HepG2 (cell line): ENCODE measurements around the gene VEGFA. TPM values are rescaled to one million over a fixed set of nuclear protein-coding genes. Genes with fewer than 3 reads are reported as not detected.

Experiments used
- GABPA ChIP-seq, 2 experiments: IDR thresholded peaks; 2 replicates each; pipeline ENCODE4 v1.6.1; 2011 to 2016; ENCODE audit warnings: low read depth in 2 of 2, low read length in 1 of 2, missing biosample characterization in 1 of 2, missing genetic modification characterization in 1 of 2
- KLF6 ChIP-seq: IDR thresholded peaks from 2 replicates; pipeline ENCODE4 v1.8.0; 2016; ENCODE audit warnings: missing biosample characterization, missing genetic modification reagents
- NR2F6 ChIP-seq, 2 experiments: IDR thresholded peaks; 2 replicates each; pipeline ENCODE4 v1.6.1; 2016; ENCODE audit warnings: antibody characterized with exemption in 1 of 2, mild to moderate bottlenecking in 1 of 2
- RELA ChIP-seq: sonication (generic); formaldehyde crosslinking; IDR thresholded peaks from 2 replicates; pipeline ENCODE4 v1.4.0; 2020; ENCODE audit warnings: missing genetic modification reagents
- ZNF577 ChIP-seq: sonication (generic); formaldehyde crosslinking; IDR thresholded peaks from 2 replicates; pipeline ENCODE4 v1.4.0; 2020; ENCODE audit warnings: mild to moderate bottlenecking, low read depth, missing genetic modification reagents, borderline replicate concordance
- ZNF672 ChIP-seq: sonication (generic); formaldehyde crosslinking; IDR thresholded peaks from 2 replicates; pipeline ENCODE4 v1.8.1; 2022; ENCODE audit warnings: missing genetic modification reagents
- ZNF720 ChIP-seq: sonication (generic); formaldehyde crosslinking; IDR thresholded peaks from 2 replicates; pipeline ENCODE4 v1.4.0; 2020; ENCODE audit warnings: missing genetic modification reagents
- polyA plus RNA-seq, 8 experiments: library from polyadenylated mRNA; depleted of rRNA in 3 of 8; stranded (reverse) in 7 of 8; unstranded in 1 of 8; fragments of >200 nt; fragmentation: Illumina TruSeq in 4 of 8; extraction: Trizol in 4 of 8; gene quantifications; 2 replicates each; pipeline versions ENCODE4 v1.2.1 to v1.2.3, GENCODE V29; 2011 to 2016; ENCODE audit warnings: low read depth in 4 of 8, missing spikeins in 1 of 8, mixed read lengths in 1 of 8; ENCODE audit not compliant: insufficient read depth in 1 of 8
- total RNA-seq, 5 experiments: library from RNA; depleted of rRNA; stranded (reverse); fragments of >200 nt; fragmentation: Illumina TruSeq; extraction: Trizol; gene quantifications; 2 replicates each; pipeline ENCODE4 v1.2.3, GENCODE V29; 2016; ENCODE audit warnings: low read depth in 1 of 5
- TF ChIP-seq, protein P1 (sequence below): sonication (generic); formaldehyde crosslinking; IDR thresholded peaks from 2 replicates; pipeline ENCODE4 v1.5.0; 2020; ENCODE audit warnings: mild to moderate bottlenecking, missing genetic modification reagents, borderline replicate concordance
- TF ChIP-seq, protein P2 (sequence below): sonication (generic); formaldehyde crosslinking; IDR thresholded peaks from 2 replicates; pipeline ENCODE4 v1.8.1; 2023; ENCODE audit warnings: missing genetic modification reagents, inconsistent platforms, borderline replicate concordance
- TF ChIP-seq, protein P3 (sequence below), 2 experiments: IDR thresholded peaks; 2 replicates each; pipeline ENCODE4 v1.6.1; 2011 to 2012; ENCODE audit warnings: low read length in 2 of 2, borderline replicate concordance in 1 of 2, low read depth in 1 of 2, mild to moderate bottlenecking in 1 of 2, moderate library complexity in 1 of 2
- TF ChIP-seq, protein P4 (sequence below): IDR thresholded peaks from 2 replicates; pipeline ENCODE4 v1.6.1; 2016; ENCODE audit warnings: low read depth

VEGFA gene
- total and polyA plus RNA-seq, 2 of the 13 experiments (the other 11 are each of a cell fraction or from before 2014, with no cell fraction given) = 68.1 to 629 TPM

DNA sequence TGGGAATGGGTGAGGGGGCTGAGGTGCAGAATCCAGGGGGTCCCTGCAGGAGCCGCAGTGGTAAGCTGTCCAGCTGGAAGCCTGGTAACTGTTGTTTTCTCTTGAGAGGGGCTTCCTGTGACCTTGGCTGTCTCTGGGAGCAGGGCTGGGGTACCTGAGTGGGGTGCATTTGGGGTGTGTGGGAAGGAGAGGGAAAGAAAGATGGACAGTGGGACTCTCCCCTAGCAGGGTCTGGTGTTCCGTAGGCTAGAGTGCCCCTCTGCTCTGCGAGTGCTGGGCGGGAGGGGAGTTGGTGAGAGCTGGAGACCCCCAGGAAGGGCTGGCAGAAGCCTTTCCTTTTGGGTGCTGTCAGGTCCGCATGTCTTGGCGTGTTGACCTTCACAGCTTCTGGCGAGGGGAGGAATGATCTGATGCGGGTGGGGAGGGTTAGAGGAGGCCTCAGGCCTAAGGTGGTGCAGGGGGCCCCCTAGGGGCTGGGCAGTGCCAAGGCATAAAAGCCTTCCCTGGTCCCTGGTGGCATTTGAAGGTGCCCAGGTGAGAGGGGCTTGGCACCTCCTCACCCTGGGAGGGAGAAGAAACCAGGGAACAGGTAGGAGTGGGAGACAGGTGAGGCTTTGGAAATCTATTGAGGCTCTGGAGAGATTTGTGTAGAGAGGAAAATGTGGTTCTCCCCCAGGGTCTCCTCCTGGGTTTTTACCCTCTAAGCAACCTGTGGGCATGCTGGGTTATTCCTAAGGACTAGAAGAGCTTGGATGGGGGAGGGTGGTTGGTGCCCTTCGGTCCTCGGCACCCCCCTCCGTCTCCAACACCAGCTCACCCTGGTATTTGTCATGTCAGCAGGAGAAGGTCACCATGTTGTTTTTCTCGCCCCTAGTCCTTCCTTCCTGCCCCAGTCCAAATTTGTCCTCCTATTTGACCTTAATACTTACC is 3.3 kb downstream of the VEGFA start (continued):
- TF ChIP-seq, protein P1, sequence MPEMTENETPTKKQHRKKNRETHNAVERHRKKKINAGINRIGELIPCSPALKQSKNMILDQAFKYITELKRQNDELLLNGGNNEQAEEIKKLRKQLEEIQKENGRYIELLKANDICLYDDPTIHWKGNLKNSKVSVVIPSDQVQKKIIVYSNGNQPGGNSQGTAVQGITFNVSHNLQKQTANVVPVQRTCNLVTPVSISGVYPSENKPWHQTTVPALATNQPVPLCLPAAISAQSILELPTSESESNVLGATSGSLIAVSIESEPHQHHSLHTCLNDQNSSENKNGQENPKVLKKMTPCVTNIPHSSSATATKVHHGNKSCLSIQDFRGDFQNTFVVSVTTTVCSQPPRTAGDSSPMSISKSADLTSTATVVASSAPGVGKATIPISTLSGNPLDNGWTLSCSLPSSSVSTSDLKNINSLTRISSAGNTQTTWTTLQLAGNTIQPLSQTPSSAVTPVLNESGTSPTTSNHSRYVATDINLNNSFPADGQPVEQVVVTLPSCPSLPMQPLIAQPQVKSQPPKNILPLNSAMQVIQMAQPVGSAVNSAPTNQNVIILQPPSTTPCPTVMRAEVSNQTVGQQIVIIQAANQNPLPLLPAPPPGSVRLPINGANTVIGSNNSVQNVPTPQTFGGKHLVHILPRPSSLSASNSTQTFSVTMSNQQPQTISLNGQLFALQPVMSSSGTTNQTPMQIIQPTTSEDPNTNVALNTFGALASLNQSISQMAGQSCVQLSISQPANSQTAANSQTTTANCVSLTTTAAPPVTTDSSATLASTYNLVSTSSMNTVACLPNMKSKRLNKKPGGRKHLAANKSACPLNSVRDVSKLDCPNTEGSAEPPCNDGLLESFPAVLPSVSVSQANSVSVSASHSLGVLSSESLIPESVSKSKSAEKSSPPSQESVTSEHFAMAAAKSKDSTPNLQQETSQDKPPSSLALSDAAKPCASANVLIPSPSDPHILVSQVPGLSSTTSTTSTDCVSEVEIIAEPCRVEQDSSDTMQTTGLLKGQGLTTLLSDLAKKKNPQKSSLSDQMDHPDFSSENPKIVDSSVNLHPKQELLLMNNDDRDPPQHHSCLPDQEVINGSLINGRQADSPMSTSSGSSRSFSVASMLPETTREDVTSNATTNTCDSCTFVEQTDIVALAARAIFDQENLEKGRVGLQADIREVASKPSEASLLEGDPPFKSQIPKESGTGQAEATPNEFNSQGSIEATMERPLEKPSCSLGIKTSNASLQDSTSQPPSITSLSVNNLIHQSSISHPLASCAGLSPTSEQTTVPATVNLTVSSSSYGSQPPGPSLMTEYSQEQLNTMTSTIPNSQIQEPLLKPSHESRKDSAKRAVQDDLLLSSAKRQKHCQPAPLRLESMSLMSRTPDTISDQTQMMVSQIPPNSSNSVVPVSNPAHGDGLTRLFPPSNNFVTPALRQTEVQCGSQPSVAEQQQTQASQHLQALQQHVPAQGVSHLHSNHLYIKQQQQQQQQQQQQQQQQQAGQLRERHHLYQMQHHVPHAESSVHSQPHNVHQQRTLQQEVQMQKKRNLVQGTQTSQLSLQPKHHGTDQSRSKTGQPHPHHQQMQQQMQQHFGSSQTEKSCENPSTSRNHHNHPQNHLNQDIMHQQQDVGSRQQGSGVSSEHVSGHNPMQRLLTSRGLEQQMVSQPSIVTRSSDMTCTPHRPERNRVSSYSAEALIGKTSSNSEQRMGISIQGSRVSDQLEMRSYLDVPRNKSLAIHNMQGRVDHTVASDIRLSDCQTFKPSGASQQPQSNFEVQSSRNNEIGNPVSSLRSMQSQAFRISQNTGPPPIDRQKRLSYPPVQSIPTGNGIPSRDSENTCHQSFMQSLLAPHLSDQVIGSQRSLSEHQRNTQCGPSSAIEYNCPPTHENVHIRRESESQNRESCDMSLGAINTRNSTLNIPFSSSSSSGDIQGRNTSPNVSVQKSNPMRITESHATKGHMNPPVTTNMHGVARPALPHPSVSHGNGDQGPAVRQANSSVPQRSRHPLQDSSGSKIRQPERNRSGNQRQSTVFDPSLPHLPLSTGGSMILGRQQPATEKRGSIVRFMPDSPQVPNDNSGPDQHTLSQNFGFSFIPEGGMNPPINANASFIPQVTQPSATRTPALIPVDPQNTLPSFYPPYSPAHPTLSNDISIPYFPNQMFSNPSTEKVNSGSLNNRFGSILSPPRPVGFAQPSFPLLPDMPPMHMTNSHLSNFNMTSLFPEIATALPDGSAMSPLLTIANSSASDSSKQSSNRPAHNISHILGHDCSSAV = peak; percentile 26; the same call in 1 of the 2 replicates
- TF ChIP-seq KLF6 (CRISPR knock-in tag) (no peak; the same call in 1 of the 2 replicates), NR2F6 (IDR thresholded peaks at IDR 0.05) (no peak), NR2F6 (CRISPR knock-in tag; IDR thresholded peaks at IDR 0.05) (0 out of 2 replicates have a peak, but pooled peaks have one; percentile 19), ZNF720 (CRISPR knock-in tag) (no peak), ZNF672 (CRISPR knock-in tag) (no peak), GABPA (IDR thresholded peaks at IDR 0.05; ENCODE audit: low read depth, low read length) (no peak), GABPA (CRISPR knock-in tag; IDR thresholded peaks at IDR 0.05; ENCODE audit: low read depth) (no peak), RELA (CRISPR knock-in tag) (no peak), ZNF577 (CRISPR knock-in tag) (no peak)
- TF ChIP-seq, protein P2, sequence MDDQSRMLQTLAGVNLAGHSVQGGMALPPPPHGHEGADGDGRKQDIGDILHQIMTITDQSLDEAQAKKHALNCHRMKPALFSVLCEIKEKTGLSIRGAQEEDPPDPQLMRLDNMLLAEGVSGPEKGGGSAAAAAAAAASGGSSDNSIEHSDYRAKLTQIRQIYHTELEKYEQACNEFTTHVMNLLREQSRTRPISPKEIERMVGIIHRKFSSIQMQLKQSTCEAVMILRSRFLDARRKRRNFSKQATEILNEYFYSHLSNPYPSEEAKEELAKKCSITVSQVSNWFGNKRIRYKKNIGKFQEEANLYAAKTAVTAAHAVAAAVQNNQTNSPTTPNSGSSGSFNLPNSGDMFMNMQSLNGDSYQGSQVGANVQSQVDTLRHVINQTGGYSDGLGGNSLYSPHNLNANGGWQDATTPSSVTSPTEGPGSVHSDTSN (CRISPR knock-in tag) = no peak
- TF ChIP-seq, protein P3, sequence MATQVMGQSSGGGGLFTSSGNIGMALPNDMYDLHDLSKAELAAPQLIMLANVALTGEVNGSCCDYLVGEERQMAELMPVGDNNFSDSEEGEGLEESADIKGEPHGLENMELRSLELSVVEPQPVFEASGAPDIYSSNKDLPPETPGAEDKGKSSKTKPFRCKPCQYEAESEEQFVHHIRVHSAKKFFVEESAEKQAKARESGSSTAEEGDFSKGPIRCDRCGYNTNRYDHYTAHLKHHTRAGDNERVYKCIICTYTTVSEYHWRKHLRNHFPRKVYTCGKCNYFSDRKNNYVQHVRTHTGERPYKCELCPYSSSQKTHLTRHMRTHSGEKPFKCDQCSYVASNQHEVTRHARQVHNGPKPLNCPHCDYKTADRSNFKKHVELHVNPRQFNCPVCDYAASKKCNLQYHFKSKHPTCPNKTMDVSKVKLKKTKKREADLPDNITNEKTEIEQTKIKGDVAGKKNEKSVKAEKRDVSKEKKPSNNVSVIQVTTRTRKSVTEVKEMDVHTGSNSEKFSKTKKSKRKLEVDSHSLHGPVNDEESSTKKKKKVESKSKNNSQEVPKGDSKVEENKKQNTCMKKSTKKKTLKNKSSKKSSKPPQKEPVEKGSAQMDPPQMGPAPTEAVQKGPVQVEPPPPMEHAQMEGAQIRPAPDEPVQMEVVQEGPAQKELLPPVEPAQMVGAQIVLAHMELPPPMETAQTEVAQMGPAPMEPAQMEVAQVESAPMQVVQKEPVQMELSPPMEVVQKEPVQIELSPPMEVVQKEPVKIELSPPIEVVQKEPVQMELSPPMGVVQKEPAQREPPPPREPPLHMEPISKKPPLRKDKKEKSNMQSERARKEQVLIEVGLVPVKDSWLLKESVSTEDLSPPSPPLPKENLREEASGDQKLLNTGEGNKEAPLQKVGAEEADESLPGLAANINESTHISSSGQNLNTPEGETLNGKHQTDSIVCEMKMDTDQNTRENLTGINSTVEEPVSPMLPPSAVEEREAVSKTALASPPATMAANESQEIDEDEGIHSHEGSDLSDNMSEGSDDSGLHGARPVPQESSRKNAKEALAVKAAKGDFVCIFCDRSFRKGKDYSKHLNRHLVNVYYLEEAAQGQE (IDR thresholded peaks at IDR 0.05; ENCODE audit: borderline replicate concordance in 1 of 2, low read depth in 1 of 2, low read length in 2 of 2) = no peak
- TF ChIP-seq, protein P4, sequence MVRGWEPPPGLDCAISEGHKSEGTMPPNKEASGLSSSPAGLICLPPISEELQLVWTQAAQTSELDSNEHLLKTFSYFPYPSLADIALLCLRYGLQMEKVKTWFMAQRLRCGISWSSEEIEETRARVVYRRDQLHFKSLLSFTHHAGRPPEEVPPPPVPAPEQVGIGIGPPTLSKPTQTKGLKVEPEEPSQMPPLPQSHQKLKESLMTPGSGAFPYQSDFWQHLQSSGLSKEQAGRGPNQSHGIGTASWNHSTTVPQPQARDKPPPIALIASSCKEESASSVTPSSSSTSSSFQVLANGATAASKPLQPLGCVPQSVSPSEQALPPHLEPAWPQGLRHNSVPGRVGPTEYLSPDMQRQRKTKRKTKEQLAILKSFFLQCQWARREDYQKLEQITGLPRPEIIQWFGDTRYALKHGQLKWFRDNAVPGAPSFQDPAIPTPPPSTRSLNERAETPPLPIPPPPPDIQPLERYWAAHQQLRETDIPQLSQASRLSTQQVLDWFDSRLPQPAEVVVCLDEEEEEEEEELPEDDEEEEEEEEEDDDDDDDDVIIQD = no peak
